GM12878 (cell line): ENCODE data around the gene EML3. TPM values are rescaled to one million over a fixed set of nuclear protein-coding genes. Genes with fewer than 3 reads are reported as not detected.

ENCODE experiments used
- ATAC-seq: fragments of 200-7000 bp; cut with Tn5 transposase; 3 replicates; pipeline ENCODE4 v1.9.1; 2020; ENCODE audit warnings: mild to moderate bottlenecking, moderate library complexity
- BruUV-seq: library from RNA; stranded (reverse); fragments of 400-500 nt; replicated peaks from 2 replicates; lab custom pipeline; 2021; lab: Mats Ljungman, UMichigan
- CTCF ChIA-PET: fragments of 300-600 bp; sonication (Branson Sonifier 250); formaldehyde crosslinking; extraction: SDS; loops from one replicate; lab custom pipeline; 2021; ENCODE audit warnings: inconsistent platforms; lab: Yijun Ruan, JAX
- POLR2A ChIA-PET: fragments of 350-600 bp; formaldehyde crosslinking; extraction: SDS; loops from one replicate; lab custom pipeline; 2021; ENCODE audit warnings: inconsistent platforms; lab: Charles Lee
- RAD21 ChIA-PET: fragments of 300-600 bp; sonication (Branson Sonifier 250); formaldehyde crosslinking; loops from one replicate; lab custom pipeline; 2023; ENCODE audit warnings: antibody characterized with exemption; ENCODE audit not compliant: unreplicated experiment; lab: Charles Lee
- SMC1A ChIA-PET: fragments of 300-600 bp; sonication (Branson Sonifier 250); formaldehyde crosslinking; loops from one replicate; lab custom pipeline; 2023; ENCODE audit not compliant: unreplicated experiment, uncharacterized antibody; lab: Charles Lee
- DNase-seq: peaks from one replicate; pipeline ENCODE4 v3.0.0-alpha.2; 2011; ENCODE audit warnings: low read depth, low spot score
- FAIRE-seq: peaks from 3 replicates; lab custom pipeline; 2011; peaks lifted over from hg19 to GRCh38; lab: Jason Lieb, UNC
- H2AFZ ChIP-seq: 2 replicates; pipeline ENCODE4 v1.6.0; 2011; ENCODE audit warnings: low read depth, low read length, control low read depth; ENCODE audit not compliant: control insufficient read depth
- H3K27ac ChIP-seq: 2 replicates; pipeline ENCODE4 v1.5.1; 2011; ENCODE audit warnings: control low read depth; ENCODE audit not compliant: control insufficient read depth, insufficient read depth
- H3K27me3 ChIP-seq, 2 experiments: replicated peaks in 1 of 2; 2 replicates each; pipeline versions ENCODE4 v1.6.0 to v1.6.1; 2011; ENCODE audit warnings: low read length in 1 of 2; ENCODE audit not compliant: control insufficient read depth in 2 of 2, insufficient read depth in 2 of 2
- H3K36me3 ChIP-seq, 2 experiments: 2 replicates each; pipeline ENCODE4 v1.5.1; 2011; ENCODE audit warnings: low read length in 1 of 2; ENCODE audit not compliant: control insufficient read depth in 2 of 2, insufficient read depth in 2 of 2
- H3K4me1 ChIP-seq: 2 replicates; pipeline ENCODE4 v1.6.1; 2011; ENCODE audit warnings: mild to moderate bottlenecking, low read length, moderate library complexity, mixed read lengths; ENCODE audit not compliant: control insufficient read depth, insufficient read depth
- H3K4me2 ChIP-seq: 2 replicates; pipeline ENCODE4 v1.6.0; 2011; ENCODE audit warnings: control low read depth; ENCODE audit not compliant: control insufficient read depth, insufficient read depth
- H3K4me3 ChIP-seq: fragments of 200-600 bp; sonication (generic); 2 replicates; pipeline ENCODE4 v1.5.1; 2016
- H3K79me2 ChIP-seq: 2 replicates; pipeline ENCODE4 v1.6.0; 2011; ENCODE audit warnings: low read length; ENCODE audit not compliant: control insufficient read depth, insufficient read depth
- H3K9ac ChIP-seq: 2 replicates; pipeline ENCODE4 v1.8.0; 2011; ENCODE audit warnings: low read length, control low read depth, mixed read lengths; ENCODE audit not compliant: control insufficient read depth, insufficient read depth
- H3K9me3 ChIP-seq: replicated peaks from 3 replicates; pipeline ENCODE4 v1.5.1; 2011; ENCODE audit warnings: mild to moderate bottlenecking, low read length; ENCODE audit not compliant: control insufficient read depth, insufficient read depth
- H4K20me1 ChIP-seq: 2 replicates; pipeline ENCODE4 v1.6.0; 2011; ENCODE audit not compliant: control insufficient read depth, insufficient read depth
- CHD4 ChIP-seq: fragments of 200-600 bp; sonication (generic); IDR thresholded peaks from 2 replicates; pipeline ENCODE4 v1.6.1; 2016; ENCODE audit warnings: mild to moderate bottlenecking
- IKZF1 ChIP-seq: fragments of 450-650 bp; conservative IDR thresholded peaks from 2 replicates; pipeline ENCODE4 v1.6.1; 2017; ENCODE audit warnings: antibody characterized with exemption, mild to moderate bottlenecking
- MEF2B ChIP-seq: fragments of 450-650 bp; IDR thresholded peaks from 2 replicates; pipeline ENCODE4 v1.6.1; 2018; ENCODE audit warnings: mild to moderate bottlenecking, moderate library complexity; ENCODE audit not compliant: partially characterized antibody, poor library complexity, severe bottlenecking
- MTA2 ChIP-seq: fragments of 450-650 bp; IDR thresholded peaks from 2 replicates; pipeline ENCODE4 v1.6.1; 2016; ENCODE audit warnings: low read depth, mild to moderate bottlenecking, moderate library complexity
- SP1 ChIP-seq: IDR thresholded peaks from one replicate; pipeline ENCODE4 v1.6.1; 2011; ENCODE audit warnings: low read depth, low read length
- ZNF274 ChIP-seq: IDR thresholded peaks from one replicate; pipeline ENCODE4 v1.8.0; 2011; ENCODE audit not compliant: insufficient read length, insufficient read depth
- ZNF622 ChIP-seq: fragments of 450-650 bp; IDR thresholded peaks from 2 replicates; pipeline ENCODE4 v1.6.1; 2017; ENCODE audit warnings: mild to moderate bottlenecking, inconsistent platforms
- WGBS: methylation state at CpG from one replicate; pipeline ENCODE4 v1.1.6; 2016; ENCODE audit warnings: low lambda C conversion rate; ENCODE audit not compliant: insufficient replicate concordance, insufficient coverage; ENCODE audit errors: missing lambda C conversion rate; 5-methylcytosine and 5-hydroxymethylcytosine counted together
- in situ Hi-C: fragments of 300-500 bp; cut with MboI; formaldehyde crosslinking; loops from 9 replicates; pipeline ENCODE4 v1.14.3; 2018; ENCODE audit warnings: mixed read lengths
- intact Hi-C: fragments of 100-400 bp; cut with micrococcal nuclease; formaldehyde crosslinking; loops from one replicate; pipeline ENCODE4 v1.14.2; 2022; ENCODE audit not compliant: unreplicated experiment
- polyA plus RNA-seq, 11 experiments: library from polyadenylated mRNA; depleted of rRNA in 4 of 11; unstranded in 6 of 11; stranded (reverse) in 5 of 11; fragments of >200 nt; fragmentation: Nextera tagmentation in 4 of 11; fragmentation: Illumina TruSeq in 1 of 11; extraction: Ambion mirVana in 4 of 11; extraction: Trizol in 1 of 11; gene quantifications; 1 replicate in 1 of 11; 2 replicates in 10 of 11; pipeline versions ENCODE4 v1.2.1 to v1.2.3, GENCODE V29; 2011 to 2016; ENCODE audit warnings: inconsistent platforms in 2 of 11, missing spikeins in 2 of 11, low read depth in 1 of 11
- total RNA-seq, 4 experiments: library from RNA; depleted of rRNA in 3 of 4; stranded (reverse); fragments of >200 nt in 3 of 4; fragmentation: Illumina TruSeq in 1 of 4; extraction: Trizol in 1 of 4; gene quantifications; 2 replicates each; pipeline versions ENCODE4 v1.2.1 to v1.2.3, GENCODE V29; 2013 to 2021
- TF ChIP-seq, protein P1 (sequence below): IDR thresholded peaks from 2 replicates; pipeline ENCODE4 v1.6.1; 2012; ENCODE audit warnings: mild to moderate bottlenecking, low read depth, low read length
- TF ChIP-seq, protein P2 (sequence below): fragments of 450-650 bp; IDR thresholded peaks from 2 replicates; pipeline ENCODE4 v1.6.1; 2018; ENCODE audit warnings: mild to moderate bottlenecking, low read depth, moderate library complexity; ENCODE audit not compliant: partially characterized antibody
- TF ChIP-seq, protein P3 (sequence below): fragments of 450-650 bp; formaldehyde crosslinking; IDR thresholded peaks from 2 replicates; pipeline ENCODE4 v1.5.0; 2022; ENCODE audit warnings: mild to moderate bottlenecking, missing genetic modification characterization
- TF ChIP-seq, protein P4 (sequence below): IDR thresholded peaks from 2 replicates; pipeline ENCODE4 v1.6.1; 2011; ENCODE audit warnings: low read depth, low read length, improper control_type of control experiment, borderline replicate concordance

EML3 gene
- total and polyA plus RNA-seq, 10 of the 15 experiments (the other 5 are each of a cell fraction or from before 2014, with no cell fraction given): 0.58 to 82.5 (median 24.8) TPM

DNA sequence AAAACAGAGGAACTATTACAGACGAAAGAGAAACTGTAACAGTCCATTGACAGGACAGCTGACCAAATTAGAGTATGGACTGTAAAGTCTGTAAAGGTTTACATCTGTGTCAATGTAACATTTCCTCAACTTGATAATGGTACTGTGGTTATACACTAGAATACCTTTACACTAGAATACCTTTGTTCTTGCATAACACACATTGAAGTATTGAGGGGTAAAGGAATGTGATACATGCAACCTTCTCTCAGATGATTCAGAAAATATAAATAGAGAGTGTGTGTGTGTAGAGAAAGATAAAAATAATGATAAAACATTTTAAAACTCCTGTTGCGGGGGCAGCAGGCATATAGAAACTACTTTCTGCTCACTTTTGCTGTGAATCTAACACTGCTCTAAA lies 33.3 kb downstream of the EML3 start (continued):
- TF ChIP-seq, protein P1, sequence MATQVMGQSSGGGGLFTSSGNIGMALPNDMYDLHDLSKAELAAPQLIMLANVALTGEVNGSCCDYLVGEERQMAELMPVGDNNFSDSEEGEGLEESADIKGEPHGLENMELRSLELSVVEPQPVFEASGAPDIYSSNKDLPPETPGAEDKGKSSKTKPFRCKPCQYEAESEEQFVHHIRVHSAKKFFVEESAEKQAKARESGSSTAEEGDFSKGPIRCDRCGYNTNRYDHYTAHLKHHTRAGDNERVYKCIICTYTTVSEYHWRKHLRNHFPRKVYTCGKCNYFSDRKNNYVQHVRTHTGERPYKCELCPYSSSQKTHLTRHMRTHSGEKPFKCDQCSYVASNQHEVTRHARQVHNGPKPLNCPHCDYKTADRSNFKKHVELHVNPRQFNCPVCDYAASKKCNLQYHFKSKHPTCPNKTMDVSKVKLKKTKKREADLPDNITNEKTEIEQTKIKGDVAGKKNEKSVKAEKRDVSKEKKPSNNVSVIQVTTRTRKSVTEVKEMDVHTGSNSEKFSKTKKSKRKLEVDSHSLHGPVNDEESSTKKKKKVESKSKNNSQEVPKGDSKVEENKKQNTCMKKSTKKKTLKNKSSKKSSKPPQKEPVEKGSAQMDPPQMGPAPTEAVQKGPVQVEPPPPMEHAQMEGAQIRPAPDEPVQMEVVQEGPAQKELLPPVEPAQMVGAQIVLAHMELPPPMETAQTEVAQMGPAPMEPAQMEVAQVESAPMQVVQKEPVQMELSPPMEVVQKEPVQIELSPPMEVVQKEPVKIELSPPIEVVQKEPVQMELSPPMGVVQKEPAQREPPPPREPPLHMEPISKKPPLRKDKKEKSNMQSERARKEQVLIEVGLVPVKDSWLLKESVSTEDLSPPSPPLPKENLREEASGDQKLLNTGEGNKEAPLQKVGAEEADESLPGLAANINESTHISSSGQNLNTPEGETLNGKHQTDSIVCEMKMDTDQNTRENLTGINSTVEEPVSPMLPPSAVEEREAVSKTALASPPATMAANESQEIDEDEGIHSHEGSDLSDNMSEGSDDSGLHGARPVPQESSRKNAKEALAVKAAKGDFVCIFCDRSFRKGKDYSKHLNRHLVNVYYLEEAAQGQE: no peak
- TF ChIP-seq SP1: no peak
- TF ChIP-seq ZNF274: no peak

DNA sequence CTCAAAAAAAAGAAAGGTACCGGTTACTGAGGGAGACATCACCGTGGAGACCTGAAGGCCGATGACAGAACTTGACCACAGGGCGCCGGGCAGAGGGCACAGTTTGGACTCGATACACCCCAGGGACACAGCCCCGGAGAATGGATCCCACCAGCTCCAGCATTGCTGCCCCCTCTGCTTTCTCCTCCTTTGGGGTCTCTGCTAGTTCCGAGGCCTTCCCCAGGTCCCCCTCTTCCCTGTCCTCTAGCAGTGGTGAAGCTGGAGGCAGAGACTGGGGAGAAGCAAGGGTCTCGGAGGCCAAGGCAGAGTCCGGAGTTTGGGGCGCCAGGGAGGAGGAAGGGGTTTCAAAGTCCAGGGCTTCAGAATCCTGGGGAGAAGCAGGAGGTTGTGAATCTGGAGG lies 34.0 kb downstream of the EML3 start:
- ChIA-PET RAD21 (no interaction called here), CTCF (interaction anchor here (0.7 kb wide), 1 partner anchor 278 kb away, joined by 3 read pairs; no protein-coding TSS in a partner anchor), SMC1A (no interaction called here)
- peaks cover 16 to 19% of the 10 kb centered on the region in 2 experiments; a peak in 3 of 4 replicates for H3K36me3 ChIP-seq
- H2AFZ ChIP-seq: no peak overlapping the region
- H3K4me1 ChIP-seq: peaks cover 5% of the 10 kb centered on the region; the same call in 1 of the 2 replicates
- H3K9me3 ChIP-seq: no peaks in the 10 kb centered on the region
- H3K9ac ChIP-seq: no peak overlapping the region
- in situ Hi-C loops: no loop called here
- no peak overlapping the region for H3K4me3 ChIP-seq
- ATAC-seq (no peak), FAIRE-seq (no peak), DNase-seq (no peak)
- intact Hi-C loops: no loop called here
- peaks cover 11% of the 10 kb centered on the region for H3K79me2 ChIP-seq
- no TSS peak for BruUV-seq
- no peak for TF ChIP-seq MTA2
- no peak for TF ChIP-seq CHD4
- TF ChIP-seq, protein P2, sequence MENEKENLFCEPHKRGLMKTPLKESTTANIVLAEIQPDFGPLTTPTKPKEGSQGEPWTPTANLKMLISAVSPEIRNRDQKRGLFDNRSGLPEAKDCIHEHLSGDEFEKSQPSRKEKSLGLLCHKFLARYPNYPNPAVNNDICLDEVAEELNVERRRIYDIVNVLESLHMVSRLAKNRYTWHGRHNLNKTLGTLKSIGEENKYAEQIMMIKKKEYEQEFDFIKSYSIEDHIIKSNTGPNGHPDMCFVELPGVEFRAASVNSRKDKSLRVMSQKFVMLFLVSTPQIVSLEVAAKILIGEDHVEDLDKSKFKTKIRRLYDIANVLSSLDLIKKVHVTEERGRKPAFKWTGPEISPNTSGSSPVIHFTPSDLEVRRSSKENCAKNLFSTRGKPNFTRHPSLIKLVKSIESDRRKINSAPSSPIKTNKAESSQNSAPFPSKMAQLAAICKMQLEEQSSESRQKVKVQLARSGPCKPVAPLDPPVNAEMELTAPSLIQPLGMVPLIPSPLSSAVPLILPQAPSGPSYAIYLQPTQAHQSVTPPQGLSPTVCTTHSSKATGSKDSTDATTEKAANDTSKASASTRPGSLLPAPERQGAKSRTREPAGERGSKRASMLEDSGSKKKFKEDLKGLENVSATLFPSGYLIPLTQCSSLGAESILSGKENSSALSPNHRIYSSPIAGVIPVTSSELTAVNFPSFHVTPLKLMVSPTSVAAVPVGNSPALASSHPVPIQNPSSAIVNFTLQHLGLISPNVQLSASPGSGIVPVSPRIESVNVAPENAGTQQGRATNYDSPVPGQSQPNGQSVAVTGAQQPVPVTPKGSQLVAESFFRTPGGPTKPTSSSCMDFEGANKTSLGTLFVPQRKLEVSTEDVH: no peak
- TF ChIP-seq IKZF1: no peak
- TF ChIP-seq ZNF622: no peak
- TF ChIP-seq MEF2B: no peak
- TF ChIP-seq, protein P3, sequence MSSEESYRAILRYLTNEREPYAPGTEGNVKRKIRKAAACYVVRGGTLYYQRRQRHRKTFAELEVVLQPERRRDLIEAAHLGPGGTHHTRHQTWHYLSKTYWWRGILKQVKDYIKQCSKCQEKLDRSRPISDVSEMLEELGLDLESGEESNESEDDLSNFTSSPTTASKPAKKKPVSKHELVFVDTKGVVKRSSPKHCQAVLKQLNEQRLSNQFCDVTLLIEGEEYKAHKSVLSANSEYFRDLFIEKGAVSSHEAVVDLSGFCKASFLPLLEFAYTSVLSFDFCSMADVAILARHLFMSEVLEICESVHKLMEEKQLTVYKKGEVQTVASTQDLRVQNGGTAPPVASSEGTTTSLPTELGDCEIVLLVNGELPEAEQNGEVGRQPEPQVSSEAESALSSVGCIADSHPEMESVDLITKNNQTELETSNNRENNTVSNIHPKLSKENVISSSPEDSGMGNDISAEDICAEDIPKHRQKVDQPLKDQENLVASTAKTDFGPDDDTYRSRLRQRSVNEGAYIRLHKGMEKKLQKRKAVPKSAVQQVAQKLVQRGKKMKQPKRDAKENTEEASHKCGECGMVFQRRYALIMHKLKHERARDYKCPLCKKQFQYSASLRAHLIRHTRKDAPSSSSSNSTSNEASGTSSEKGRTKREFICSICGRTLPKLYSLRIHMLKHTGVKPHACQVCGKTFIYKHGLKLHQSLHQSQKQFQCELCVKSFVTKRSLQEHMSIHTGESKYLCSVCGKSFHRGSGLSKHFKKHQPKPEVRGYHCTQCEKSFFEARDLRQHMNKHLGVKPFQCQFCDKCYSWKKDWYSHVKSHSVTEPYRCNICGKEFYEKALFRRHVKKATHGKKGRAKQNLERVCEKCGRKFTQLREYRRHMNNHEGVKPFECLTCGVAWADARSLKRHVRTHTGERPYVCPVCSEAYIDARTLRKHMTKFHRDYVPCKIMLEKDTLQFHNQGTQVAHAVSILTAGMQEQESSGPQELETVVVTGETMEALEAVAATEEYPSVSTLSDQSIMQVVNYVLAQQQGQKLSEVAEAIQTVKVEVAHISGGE (CRISPR knock-in tag): no peak
- no peak for TF ChIP-seq ZNF274
- TF ChIP-seq, protein P4, sequence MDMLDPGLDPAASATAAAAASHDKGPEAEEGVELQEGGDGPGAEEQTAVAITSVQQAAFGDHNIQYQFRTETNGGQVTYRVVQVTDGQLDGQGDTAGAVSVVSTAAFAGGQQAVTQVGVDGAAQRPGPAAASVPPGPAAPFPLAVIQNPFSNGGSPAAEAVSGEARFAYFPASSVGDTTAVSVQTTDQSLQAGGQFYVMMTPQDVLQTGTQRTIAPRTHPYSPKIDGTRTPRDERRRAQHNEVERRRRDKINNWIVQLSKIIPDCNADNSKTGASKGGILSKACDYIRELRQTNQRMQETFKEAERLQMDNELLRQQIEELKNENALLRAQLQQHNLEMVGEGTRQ: no peak
- TF ChIP-seq, all 136 proteins: peak for 0
- POLR2A ChIA-PET: no interaction called here
- 93% methylated on average over 11 of the region's 11 CpGs for WGBS
- Histone ChIP-seq H3K4me2 (no peak overlapping the region), H3K27ac (no peak overlapping the region), H4K20me1 (no peaks in the 10 kb centered on the region), H3K27me3 (no peaks in the 10 kb centered on the region)
